DND-41 (cell line): Measurements from ENCODE around the gene TMEM44.
"Not testable (repeated sequence)": the region's sequence is repeated elsewhere in the genome, so short reads cannot be mapped to it uniquely, and the experiment has no call there.

Source experiments
- EZH2 ChIP-seq: IDR thresholded peaks from 3 replicates; pipeline ENCODE4 v1.6.1; 2012; ENCODE audit warnings: borderline replicate concordance, low read depth, mild to moderate bottlenecking, moderate library complexity, low read length, inconsistent platforms; ENCODE audit not compliant: severe bottlenecking
- TF ChIP-seq, protein P1 (sequence below): IDR thresholded peaks from 2 replicates; pipeline ENCODE4 v1.5.1; 2012; ENCODE audit warnings: borderline replicate concordance, low read length, moderate library complexity, mild to moderate bottlenecking; ENCODE audit not compliant: poor library complexity, severe bottlenecking; ENCODE audit errors: extremely low read depth

DNA sequence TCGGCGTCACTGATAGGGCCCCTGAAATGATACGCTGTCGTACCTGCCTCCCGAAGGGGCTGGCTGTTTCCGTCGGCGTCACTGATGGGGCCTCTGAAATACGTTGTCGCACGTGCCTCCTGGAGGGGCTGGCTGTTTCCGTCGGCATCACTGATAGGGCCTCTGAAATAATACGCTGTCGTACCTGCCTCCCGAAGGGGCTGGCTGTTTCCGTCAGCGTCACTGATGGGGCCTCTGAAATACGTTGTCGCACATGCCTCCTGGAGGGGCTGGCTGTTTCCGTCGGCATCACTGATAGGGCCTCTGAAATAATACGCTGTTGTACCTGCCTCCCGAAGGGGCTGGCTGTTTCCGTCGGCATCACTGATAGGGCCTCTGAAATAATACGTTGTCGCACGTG, 2.5 kb downstream of the TMEM44 start:
- TF ChIP-seq, protein P1, sequence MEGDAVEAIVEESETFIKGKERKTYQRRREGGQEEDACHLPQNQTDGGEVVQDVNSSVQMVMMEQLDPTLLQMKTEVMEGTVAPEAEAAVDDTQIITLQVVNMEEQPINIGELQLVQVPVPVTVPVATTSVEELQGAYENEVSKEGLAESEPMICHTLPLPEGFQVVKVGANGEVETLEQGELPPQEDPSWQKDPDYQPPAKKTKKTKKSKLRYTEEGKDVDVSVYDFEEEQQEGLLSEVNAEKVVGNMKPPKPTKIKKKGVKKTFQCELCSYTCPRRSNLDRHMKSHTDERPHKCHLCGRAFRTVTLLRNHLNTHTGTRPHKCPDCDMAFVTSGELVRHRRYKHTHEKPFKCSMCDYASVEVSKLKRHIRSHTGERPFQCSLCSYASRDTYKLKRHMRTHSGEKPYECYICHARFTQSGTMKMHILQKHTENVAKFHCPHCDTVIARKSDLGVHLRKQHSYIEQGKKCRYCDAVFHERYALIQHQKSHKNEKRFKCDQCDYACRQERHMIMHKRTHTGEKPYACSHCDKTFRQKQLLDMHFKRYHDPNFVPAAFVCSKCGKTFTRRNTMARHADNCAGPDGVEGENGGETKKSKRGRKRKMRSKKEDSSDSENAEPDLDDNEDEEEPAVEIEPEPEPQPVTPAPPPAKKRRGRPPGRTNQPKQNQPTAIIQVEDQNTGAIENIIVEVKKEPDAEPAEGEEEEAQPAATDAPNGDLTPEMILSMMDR = not testable (repeated sequence)
- TF ChIP-seq EZH2 = not testable (repeated sequence)
